Fibroblast of mammary gland (primary cell): ENCODE results near the gene PACS2.

Experiments used
- DNase-seq: peaks from one replicate; pipeline ENCODE4 v3.0.0-alpha.2; 2010; ENCODE audit warnings: low read depth
- H3K4me3 ChIP-seq: 2 replicates; pipeline ENCODE4 v1.5.1; 2011; ENCODE audit warnings: low read depth, mild to moderate bottlenecking, low read length, moderate library complexity; ENCODE audit not compliant: control insufficient read depth
- TF ChIP-seq, protein P1 (sequence below): conservative IDR thresholded peaks from 2 replicates; pipeline ENCODE4 v1.5.1; 2011; ENCODE audit warnings: low read depth, low read length, inconsistent platforms; ENCODE audit not compliant: control insufficient read depth, insufficient read depth

The PACS2 gene

DNA sequence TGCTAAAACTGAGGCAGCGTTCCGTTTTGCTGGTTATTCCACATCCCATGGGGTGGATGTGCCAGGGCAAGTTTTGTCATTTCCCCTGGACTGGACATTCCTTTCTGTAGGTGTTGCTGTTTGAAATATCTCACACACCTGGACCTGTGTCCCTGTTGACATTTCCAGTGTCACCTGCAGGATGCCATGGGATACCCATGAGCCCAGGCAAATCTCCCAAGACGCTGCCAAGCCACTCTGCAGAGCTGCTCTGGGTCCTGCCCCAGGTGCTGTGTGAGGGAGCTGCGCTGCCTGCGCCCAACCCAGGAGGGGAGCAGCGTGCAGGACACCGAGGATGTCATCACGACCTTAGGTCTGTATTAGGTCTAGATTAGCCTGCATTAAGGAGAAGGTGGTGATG is 5.2 kb upstream of the PACS2 start:
- no peak overlapping the region for H3K4me3 ChIP-seq
- DNase-seq = no peak
- TF ChIP-seq, protein P1, sequence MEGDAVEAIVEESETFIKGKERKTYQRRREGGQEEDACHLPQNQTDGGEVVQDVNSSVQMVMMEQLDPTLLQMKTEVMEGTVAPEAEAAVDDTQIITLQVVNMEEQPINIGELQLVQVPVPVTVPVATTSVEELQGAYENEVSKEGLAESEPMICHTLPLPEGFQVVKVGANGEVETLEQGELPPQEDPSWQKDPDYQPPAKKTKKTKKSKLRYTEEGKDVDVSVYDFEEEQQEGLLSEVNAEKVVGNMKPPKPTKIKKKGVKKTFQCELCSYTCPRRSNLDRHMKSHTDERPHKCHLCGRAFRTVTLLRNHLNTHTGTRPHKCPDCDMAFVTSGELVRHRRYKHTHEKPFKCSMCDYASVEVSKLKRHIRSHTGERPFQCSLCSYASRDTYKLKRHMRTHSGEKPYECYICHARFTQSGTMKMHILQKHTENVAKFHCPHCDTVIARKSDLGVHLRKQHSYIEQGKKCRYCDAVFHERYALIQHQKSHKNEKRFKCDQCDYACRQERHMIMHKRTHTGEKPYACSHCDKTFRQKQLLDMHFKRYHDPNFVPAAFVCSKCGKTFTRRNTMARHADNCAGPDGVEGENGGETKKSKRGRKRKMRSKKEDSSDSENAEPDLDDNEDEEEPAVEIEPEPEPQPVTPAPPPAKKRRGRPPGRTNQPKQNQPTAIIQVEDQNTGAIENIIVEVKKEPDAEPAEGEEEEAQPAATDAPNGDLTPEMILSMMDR = no peak

DNA sequence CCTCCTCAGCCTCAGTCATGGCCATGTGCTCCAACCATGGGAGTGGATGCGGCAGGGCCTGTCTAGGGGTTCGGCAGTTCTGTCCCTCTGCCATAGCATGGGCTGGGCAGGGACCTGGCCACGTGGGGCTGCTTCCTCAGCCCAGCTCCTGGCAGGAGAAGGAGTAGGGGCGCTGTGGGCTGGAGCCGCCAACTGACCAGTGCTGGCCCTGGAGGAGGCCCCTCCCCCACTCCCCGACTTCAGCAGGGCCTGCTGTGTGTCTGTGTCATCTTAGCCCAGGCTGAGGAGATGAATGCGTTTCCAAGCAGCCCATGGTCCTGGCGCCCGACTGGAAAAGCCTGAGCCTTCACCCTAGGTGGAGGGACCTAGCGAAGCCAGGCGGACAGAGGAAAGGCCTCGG is 2.7 kb upstream of the PACS2 start:
- no peak overlapping the region for H3K4me3 ChIP-seq
- TF ChIP-seq, protein P1 = no peak
- no peak for DNase-seq

DNA sequence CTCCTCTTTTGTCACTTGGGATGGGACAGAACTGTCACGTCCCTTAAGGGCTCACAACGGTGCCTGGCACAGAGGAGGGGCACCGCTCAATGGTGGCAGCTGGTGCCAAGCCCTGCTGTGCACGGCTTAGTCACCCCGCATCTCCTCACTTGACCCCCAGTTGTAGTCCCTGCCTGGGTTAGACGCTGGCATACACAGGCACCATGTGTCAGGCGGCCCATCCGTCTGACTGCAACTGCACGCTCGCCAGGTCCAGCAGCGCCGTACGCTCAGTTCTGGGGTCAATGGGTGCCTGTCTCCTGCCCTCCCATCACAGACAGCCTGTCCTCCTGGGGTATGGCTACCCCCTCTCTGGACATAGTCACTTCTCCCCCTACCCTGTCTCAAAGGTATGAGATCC is 1.6 kb upstream of the PACS2 start:
- no peak overlapping the region for H3K4me3 ChIP-seq
- DNase-seq = no peak
- TF ChIP-seq, protein P1 = no peak

DNA sequence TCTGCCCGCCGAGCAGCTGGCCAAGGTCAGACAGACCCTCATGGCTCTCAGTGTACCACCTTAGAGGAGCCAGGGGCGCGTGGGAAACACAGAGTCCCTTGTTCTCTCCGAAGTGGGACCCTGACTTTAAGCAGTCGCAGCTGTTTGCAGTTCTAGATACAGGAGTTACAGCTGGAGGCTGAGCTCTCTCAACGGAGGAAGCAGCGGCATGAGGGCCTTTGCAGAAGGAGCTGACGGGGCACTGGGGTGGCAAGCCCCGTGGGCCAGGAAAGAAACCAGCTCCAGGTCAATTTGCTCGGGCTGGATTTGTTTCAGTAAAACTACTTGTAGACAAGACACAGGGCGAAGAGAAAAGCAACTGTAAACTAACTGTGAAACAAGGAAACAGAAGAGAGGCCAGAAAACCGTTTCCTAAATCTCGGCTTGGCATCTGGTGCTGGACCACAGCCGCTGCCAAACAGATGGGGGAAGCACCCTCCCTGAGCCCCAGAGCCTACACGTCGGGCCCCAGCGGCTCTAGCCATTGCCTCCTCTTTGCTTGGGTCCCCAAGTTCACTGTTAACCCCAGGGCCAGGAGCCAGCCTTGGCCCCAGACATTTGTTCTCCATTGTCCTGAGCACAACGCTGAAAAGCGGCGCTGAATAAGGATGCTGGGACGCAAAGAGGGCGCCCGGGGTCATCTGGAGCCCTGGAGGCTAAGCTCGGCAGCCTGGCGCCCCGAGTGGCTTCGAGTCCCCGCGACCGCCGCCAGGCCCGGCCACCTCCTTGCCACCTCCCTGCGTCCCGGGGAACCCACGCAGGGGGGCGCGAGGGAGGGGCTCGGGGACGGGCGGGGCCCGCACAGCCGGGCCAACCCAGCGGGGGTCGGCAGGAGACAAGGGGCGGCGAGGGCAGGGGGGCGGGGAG is 914 bp upstream of the PACS2 start:
- H3K4me3 ChIP-seq = peak overlapping the region; percentile 43
- DNase-seq = no peak
- TF ChIP-seq, protein P1 = no peak

DNA sequence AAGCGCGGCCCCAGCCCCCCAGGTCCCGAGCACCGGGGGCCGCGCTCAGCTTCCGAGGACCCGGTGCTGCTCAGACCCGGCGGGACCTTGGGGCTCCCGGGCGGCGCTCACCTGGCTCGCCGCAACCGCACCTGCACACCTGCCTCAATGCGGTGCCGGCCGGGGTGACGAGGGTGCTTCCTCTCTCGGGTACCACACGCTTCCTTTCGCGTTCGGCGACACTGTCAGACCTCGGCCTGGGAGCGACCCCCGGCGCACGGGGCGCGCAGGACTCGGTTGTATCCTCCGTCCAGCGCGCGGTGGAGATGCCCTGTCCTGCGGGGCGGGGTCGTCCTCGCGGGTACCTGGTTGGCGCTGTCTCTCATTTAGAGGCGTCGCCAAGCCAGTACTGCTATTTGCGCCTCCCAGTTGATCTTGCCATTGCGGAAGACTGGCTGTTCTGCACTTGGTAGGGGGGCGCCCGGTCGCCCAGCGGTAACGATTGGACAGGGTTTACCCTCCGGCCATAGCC is 718 bp downstream of the PACS2 start:
- H3K4me3 ChIP-seq = peak overlapping the region; percentile 56
- TF ChIP-seq, protein P1 = no peak
- no peak for DNase-seq

DNA sequence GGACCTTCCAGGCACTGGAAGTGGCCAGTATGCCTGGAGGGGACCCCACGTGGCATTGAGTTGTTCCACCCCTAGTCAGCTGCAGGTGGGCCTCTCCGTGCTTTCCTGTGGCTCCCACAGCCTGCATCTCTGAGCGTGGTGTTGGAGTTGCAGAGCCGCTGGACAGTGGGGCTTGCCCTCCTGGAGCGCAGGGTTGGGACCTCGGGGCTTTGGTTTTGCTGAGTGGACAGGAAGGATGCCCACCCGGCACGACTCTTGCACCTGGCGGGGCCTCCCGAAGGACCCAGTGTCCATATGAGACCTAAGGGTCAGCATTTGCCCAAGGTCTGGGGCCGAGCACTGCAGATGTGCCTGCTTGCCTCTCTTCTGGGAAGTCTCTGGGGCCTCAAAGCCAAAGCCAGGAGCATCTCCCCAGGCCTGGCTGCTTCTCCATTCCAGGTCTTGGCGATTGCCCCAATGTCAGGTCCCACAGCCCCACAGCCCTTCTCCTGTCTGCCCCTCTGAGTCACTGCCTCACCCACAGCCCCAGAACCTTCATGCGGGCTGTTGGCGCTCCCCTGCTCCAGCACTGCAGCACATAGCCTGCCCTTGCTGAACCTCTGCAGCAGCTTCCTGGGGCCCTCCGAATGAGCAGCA is 1.5 kb downstream of the PACS2 start:
- H3K4me3 ChIP-seq = peak overlapping the region; percentile 56

More for the DNA sequence above, 1.5 kb downstream of the PACS2 start:
- TF ChIP-seq, protein P1 = no peak
- DNase-seq = no peak
